ENCODE data around the gene LOXL3.

Gene LOXL3

DNA sequence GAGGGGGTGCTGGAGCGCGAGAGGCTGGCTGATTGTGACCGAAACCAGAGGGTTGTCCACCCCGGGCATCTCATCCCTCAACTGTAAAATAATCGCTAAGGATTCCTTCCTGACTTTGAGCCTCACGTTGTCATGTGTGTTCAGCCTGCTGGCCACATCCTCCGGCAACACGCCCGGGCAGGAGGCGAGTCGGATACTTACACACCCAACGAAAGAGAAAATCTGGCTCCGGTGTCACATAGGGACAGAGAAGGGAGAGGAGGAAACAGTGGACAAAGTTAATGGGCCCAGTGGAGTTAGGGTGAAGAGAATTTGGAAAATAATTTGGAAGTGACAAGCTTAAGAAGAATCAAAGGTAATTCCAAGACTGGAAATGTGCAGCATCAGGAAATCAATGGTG lies 37.1 kb downstream of the LOXL3 start:
- Histone ChIP-seq H3K27ac (no peak overlapping the region), H3K4me3 (peak overlapping the region; percentile 62)
- TF ChIP-seq, protein P1, sequence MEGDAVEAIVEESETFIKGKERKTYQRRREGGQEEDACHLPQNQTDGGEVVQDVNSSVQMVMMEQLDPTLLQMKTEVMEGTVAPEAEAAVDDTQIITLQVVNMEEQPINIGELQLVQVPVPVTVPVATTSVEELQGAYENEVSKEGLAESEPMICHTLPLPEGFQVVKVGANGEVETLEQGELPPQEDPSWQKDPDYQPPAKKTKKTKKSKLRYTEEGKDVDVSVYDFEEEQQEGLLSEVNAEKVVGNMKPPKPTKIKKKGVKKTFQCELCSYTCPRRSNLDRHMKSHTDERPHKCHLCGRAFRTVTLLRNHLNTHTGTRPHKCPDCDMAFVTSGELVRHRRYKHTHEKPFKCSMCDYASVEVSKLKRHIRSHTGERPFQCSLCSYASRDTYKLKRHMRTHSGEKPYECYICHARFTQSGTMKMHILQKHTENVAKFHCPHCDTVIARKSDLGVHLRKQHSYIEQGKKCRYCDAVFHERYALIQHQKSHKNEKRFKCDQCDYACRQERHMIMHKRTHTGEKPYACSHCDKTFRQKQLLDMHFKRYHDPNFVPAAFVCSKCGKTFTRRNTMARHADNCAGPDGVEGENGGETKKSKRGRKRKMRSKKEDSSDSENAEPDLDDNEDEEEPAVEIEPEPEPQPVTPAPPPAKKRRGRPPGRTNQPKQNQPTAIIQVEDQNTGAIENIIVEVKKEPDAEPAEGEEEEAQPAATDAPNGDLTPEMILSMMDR (IDR thresholded peaks at IDR 0.05): no peak
- no peak for DNase-seq (ENCODE audit: low spot score)

DNA sequence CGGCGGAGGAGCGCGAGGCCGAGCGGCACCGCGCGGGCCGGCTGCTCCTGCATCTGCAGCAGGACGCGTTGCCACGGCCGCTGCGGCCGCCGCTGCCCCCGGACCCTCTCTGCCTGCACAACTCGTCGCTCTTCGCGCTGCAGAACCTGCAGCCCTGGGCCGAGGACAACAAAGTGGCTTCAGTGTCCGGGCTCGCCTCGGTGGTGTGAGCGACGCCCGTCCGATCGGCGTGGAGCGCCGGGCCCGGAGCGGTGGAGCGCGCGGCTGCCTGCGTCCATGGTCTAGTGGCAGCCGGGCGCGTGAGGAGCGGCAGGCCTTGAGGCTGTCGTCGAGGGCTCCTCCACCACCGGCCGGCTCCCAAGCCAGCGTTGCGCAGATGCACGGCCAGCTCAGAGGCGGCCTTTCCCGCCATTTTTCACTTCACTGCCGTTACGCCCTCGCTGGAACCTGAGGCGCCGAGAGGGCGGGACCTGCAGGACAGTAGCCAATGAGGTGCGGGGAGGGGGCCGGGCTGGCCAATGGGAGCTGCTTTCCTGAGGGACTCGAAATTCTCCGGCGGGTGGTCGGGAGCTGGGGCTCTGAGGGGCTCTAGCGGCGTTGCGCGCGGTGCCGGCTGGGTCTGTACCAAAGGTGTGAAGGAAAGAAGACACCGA lies 37.6 kb downstream of the LOXL3 start:
- Histone ChIP-seq H3K27ac (no peak overlapping the region), H3K4me3 (peak overlapping the region; percentile 62)
- TF ChIP-seq, protein P1 (IDR thresholded peaks at IDR 0.05): no peak
- DNase-seq (ENCODE audit: low spot score): no peak

DNA sequence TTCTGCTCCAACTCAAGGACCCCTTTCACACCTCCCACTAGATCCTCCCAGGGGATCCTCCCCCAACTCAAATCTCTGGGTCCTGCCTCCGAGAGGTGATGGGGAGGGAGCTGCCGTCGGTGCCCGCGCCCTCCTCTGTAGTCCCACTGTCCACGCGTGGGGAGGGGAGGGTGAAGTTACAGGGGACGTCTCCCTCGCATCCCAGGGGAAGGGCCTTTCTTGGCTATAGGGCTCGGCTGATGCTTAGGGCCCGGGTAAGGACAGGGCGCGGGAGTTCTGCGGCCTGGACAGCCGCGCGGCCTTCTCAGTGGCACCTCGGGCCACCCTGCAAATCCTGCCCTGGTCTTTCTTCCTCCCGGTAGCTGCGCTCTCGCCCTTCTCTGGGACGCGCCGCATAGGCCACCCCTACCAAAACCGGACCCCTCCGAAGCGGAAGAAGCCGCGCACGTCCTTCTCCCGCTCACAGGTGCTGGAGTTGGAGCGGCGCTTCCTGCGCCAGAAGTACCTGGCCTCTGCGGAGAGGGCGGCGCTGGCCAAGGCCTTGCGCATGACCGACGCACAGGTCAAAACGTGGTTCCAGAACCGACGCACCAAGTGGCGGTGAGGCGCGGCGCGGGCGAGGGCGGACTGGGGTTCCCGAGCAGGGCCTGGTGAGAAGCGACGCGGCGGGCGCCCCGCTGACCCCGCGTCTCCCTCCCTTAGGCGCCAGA lies 38.3 kb downstream of the LOXL3 start:
- H3K4me3 ChIP-seq: peak overlapping the region; percentile 62
- no peak overlapping the region for H3K27ac ChIP-seq
- no peak for DNase-seq (ENCODE audit: low spot score)
- TF ChIP-seq, protein P1 (IDR thresholded peaks at IDR 0.05): no peak

DNA sequence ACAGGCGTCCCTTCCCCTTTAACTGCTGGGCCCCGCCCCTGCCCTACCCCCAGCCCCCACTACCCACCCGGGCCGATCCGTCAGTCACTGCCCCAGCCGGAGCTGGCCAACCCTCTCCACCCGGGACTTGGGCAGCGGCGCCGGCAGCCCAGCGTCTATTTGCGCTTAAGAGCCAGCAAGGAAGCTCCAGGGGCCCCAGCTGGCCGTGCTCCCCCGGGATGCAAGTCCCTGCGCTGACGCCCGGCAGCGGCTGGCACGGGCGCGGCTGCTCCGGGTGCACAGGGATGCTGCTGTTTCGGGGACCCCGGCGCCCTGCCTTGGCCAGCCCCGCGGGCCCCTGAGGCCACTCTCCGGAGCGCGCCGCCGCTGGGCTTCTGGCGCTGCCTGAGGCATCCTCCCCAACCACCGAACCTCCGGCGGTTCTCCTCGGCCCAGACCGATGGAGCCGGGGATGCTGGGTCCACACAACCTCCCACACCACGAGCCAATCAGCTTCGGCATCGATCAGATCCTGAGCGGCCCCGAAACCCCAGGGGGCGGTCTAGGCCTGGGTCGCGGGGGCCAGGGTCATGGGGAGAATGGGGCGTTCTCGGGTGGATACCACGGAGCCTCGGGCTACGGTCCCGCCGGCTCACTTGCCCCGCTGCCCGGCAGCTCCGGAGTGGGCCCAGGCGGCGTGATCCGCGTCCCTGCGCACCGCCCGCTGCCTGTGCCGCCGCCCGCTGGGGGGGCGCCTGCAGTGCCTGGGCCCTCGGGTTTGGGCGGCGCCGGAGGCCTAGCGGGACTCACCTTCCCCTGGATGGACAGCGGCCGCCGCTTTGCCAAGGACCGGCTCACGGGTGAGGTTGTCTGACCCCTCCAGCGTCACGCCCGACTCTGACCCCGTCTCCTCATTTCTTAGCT lies 39.1 kb downstream of the LOXL3 start, which contains the start of gene TLX2:
Gene TLX2 (plus strand): TSS at position 83 of the 903 bp plus-strand sequence. CDS start 357 bp downstream, at position 440.
- Histone ChIP-seq H3K27ac (no peak within 1 kb of the TSS), H3K4me3 (peak within 1 kb of the TSS; percentile 62)
- TF ChIP-seq, protein P1 (IDR thresholded peaks at IDR 0.05): no peak
- no peak for DNase-seq (ENCODE audit: low spot score)

DNA sequence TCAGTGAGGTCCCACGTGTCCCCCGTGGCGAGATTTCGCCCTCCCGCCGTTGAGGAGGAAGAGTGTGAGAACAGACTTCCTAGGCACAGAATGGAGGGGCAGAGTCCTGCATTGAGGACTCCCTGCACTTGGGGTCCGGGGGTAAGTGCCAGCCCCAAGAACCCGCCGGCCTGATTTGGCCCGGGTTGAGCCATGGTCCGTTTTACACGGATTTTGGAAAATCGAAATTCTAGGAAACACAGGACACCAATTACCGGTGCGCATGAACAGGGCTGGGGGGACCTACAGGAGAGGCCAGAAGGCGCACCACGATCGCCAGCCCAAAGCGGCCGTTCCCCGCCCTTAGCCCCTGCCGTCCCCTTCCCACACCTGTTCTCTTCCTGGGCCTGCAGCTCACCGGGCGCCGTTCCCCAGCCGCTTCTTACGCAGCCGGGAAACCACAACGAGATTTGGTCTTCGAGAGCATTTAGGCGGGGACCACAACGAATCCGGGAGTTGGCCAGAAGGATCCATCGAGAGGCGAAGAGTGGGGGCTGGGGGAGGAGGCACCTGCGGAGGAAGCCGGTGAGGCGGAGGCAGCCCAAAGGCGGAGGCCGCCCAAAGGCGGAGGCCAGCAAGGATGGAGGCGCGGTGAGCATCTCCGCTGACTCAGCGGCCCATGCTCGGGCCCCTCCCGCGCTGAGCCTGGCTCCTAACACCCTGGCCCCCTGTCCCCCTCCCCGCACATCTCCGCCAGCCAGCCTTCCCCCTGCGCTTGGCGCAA lies 40.0 kb downstream of the LOXL3 start:
- Histone ChIP-seq H3K27ac (no peak overlapping the region), H3K4me3 (peak overlapping the region; percentile 35)
- TF ChIP-seq, protein P1 (IDR thresholded peaks at IDR 0.05): no peak
- DNase-seq (ENCODE audit: low spot score): no peak
